Astrocyte (in vitro differentiated cells and primary cell): ENCODE data around the gene HECA.

ENCODE experiments used
- EZH2 ChIP-seq: IDR thresholded peaks from 2 replicates; pipeline ENCODE4 v1.6.1; 2012; ENCODE audit warnings: mild to moderate bottlenecking, low read length, inconsistent platforms; ENCODE audit not compliant: insufficient read depth
- TF ChIP-seq, protein P1 (sequence below): IDR thresholded peaks from 2 replicates; pipeline ENCODE4 v1.5.1; 2011; ENCODE audit warnings: low read depth, mild to moderate bottlenecking, inconsistent platforms, low read length, moderate library complexity; ENCODE audit not compliant: insufficient read depth

GRCh38 chr6:139161817-139162284 lies 27.0 kb downstream of the HECA start:
- TF ChIP-seq, protein P1, sequence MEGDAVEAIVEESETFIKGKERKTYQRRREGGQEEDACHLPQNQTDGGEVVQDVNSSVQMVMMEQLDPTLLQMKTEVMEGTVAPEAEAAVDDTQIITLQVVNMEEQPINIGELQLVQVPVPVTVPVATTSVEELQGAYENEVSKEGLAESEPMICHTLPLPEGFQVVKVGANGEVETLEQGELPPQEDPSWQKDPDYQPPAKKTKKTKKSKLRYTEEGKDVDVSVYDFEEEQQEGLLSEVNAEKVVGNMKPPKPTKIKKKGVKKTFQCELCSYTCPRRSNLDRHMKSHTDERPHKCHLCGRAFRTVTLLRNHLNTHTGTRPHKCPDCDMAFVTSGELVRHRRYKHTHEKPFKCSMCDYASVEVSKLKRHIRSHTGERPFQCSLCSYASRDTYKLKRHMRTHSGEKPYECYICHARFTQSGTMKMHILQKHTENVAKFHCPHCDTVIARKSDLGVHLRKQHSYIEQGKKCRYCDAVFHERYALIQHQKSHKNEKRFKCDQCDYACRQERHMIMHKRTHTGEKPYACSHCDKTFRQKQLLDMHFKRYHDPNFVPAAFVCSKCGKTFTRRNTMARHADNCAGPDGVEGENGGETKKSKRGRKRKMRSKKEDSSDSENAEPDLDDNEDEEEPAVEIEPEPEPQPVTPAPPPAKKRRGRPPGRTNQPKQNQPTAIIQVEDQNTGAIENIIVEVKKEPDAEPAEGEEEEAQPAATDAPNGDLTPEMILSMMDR: no peak
- no peak for TF ChIP-seq EZH2
